Stimulated activated CD8-positive, alpha-beta memory T cell treated with anti-CD3 and anti-CD28 coated beads, Interleukin-2, amount 100 ng/mL, for 48 hours (primary cell): ENCODE measurements around the gene LDLRAD3.

ENCODE experiments used
- DNase-seq, 2 donors: peaks; one replicate each; pipeline ENCODE4 v3.0.0-alpha.2; 2020; ENCODE audit warnings: low read depth in 2 of 2

Gene LDLRAD3

DNA sequence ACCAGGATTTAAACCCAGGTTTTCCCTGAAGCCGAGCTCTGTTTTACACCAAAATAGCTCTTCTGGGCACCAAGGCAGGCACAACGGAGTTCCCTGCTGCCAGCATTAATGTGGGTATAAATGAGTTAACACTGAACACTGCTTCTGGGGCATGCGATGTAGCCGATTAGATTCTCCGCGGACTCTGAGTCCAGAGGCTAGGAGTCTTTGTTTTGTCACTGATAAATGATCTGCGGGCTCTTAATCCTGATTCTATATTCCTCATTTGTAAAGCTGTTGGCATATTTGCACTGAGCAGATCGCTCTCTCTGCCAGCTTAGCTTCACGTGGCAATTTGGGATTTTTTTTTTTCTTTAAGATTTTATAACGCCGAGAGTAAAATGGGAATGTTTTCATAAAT lies 16.8 kb upstream of the LDLRAD3 start:
- no peak for DNase-seq

DNA sequence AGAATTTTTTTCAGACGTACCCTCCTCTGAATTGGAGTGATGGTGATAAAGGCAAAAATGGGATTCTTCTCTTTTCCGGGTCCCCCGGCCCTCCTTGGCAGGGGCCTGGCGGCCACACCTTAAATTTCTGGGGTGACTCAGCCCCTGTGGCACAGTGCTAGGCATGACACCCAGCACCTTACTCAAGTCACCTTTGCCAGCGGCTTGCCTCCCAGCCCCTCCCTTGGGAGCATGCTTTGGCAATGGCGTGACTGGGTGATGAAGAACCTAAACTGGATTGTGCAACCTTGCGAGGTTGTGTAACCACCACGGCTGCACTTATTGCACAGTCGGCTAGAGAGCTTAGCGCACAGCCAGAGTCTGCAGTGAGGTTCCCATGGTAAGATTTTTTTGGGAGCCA lies 16.2 kb upstream of the LDLRAD3 start:
- DNase-seq: no peak

DNA sequence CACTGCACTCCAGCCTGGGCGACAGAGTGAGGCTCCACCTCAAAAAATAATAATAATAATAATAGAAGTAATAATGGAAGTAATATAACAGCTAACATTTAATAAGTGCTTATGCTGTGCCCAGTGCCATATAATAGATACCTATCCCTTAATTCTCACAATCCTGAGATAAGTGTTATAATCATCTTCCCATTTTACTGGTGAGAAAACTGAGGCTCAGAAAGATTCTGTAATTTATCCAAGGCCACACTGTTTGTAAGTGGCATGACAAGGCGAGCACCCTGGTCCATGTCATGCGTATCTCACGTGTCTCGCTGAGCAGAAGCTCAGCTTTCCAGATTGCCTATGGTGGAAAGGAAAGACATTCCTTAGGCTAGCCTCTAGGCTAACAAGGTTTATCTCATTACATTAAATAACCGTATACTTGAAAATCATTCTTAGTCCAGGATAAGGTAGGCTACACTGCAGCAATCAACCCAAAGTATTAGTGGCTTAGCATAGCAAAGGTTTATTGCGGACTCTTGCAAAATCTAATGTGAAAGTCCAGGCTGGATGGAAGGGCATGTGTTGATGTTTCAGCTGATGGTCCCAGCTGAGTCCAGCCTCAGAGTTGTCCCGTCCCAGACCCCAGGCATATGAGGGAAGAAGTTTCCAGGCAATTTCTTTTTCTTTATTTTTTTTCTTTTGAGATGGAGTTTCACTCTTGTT lies 15.0 kb upstream of the LDLRAD3 start:
- DNase-seq: no peak

DNA sequence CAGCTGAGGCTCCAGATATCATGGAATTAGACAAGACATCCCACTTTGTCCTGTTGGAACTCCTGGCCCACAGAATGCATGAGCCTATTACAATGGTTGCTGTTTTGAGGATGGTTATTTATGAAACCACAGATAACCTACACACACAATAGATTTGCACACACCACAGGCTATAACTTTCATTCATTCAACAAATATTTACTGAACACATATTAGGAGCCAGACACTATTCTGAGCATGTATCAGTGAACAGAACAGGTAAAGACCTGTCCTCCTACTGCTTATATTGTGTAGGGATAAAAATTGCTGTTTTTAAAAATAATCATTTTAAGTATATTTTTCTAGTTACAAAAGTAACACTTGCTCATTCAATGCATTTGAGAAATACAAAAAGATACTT lies 13.4 kb upstream of the LDLRAD3 start:
- no peak for DNase-seq

DNA sequence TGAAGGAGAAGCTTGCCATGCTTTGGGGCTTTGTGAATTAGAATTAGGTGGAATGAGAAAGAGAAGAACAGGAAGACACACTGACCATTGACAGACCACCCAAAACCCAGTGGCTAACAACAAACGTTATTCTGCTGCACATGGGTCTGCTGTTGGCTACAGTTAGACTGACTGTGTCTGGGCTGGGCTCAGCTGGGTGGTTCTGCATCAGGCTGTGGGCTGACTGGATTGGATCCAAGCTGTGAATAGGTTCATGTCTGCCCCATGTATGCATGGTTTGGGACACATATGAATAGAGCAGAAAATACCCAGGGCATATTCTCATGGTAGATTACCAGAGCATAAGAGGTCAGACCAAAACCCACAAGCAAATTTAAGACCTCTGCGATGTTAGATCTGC lies 11.7 kb upstream of the LDLRAD3 start:
- DNase-seq: no peak

DNA sequence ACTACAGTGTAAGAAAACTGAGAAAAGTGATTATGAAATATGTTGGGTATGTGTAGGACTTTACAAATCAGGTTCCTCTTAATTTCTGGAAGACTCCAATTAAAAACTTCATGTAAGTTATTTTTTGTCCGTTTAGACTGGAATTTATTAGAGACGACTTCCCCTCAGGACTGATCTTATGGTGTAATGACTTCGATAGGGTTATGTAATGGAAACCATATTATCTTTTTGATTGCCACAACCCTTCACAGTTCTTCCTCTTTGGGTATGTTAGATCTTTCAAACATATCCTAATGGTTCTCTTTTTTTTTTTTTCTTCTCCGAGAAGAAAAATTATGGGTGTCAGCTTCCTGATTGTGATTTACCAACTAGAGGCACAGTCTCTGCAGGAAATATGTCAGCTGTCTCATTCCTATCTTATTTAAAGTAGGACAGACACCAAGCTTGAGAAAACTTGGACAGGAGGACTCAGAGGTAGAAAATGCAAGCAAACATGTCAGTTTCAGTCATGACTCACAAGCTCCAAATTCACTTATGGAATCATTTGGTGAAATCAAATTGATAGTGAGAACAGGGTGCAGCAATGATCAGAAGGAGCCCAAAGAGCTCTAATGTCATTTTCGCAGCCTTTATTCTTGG lies 11.1 kb upstream of the LDLRAD3 start:
- no peak for DNase-seq

DNA sequence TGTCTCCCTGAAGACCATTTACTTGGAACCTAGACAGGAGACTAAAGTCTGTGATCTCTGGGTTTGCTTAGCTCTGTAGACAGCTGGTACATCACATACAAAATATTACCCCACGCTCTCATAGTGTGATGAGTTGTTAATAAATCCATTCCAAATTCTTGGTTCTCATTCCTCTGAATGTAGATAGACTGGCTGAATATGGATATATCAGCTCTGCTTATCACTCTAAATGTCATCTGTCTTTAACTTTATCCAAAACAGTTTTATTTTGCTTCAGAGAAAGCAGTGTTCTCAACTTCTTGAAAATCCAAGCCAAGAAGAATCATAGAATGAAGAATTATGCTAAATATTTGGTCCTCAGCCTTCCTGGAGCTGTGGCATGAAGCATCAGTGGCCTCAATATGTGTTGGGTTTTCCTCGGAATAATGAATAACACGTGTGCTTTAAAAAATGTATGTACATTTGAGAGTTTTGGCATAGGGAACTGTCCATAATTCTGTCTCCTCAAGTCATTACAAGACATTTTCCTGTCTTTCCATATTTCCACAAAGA lies 10.5 kb upstream of the LDLRAD3 start:
- no peak for DNase-seq

DNA sequence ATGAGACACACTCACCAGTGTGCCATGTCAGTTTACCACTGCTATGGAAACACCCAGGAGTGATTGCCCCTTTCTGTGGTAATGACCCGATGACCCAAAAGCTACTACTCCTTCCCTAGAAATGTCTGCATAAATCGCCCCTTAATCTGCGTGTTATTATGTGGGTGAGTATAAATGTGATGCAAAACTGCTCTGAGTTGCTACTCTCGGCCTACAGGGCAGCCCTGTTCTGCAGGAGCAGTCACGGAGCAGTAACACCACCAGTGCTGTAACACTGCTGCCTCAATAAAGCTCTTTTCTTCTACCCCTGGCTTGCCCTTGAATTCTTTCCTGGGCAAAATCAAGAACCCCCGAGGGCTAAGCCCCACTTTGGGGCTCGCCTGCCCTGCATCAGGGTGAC lies 9.6 kb upstream of the LDLRAD3 start:
- DNase-seq: no peak

DNA sequence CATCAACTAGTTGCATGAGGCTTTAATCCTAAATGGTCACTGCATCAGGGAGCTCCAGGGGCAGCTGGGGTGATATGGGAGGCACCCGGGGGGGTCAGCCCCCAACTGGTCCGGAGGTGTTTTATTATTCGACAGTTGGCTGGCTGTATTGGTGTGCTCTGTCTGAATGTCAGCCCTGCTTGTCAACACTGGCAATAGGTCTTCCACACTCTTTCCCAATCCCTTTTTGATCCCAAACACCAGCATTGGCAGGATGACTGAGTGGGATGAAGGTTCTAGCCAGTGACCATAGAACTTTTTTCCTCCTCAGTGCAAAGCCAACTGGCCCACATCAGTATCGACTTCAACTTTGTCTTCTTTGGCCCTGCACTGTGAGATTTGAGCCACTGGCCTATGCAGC lies 8.9 kb upstream of the LDLRAD3 start:
- DNase-seq: no peak

DNA sequence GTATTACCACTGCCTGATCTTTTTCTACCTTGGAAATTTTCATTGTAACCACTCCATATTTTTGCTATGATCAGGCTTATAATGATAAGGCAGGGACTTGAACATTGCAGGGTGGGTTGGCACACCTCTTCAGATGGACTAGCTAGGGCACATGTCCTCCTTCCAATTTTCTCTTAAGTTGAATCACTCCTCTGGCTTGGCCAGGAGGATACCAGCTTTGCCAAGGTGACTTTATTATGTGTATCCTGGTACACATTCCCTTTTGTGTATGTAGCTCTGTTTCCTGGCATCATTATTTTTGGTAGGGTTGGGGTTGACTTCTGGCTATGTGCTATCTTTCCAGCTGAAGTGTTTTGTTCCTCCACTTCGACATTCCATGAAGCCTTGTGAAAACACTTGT lies 8.5 kb upstream of the LDLRAD3 start:
- DNase-seq: no peak

DNA sequence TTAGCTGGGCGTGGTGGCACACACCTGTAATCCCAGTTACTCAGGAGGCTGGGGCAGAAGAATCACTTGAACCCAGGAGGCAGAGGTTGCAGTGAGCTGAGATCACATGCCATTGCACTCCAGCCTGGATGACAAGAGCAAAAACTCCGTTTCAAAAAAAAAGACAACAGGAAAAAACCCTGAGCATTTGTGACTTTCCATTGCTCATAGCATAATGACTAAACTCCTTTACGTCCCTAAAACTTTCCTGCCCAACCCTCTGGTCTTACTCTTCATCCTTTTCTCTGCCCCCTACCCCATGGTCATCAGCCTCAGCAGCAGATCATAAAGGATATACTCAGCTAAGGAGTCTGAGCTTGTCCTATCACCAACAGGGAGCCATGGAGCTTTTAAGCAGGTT lies 6.8 kb upstream of the LDLRAD3 start:
- DNase-seq: no peak

DNA sequence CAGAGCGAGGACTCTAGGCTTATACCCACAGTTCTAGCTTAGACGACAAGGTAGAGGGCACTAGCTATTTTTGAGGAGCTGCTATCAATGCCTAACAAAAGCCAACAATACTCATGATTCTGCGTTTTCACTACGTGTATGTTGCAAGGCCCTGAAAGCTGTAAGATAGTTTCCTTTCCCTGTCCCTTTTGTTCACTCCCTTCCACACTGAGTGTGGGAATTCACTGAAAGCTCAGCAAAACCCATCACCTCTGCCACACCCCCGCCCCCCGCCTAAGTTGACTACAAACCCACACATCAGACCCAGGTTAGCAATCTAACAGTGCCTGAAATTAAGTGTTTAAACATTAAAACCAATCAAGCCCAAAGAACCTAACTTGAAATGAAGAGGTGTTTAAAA lies 6.2 kb upstream of the LDLRAD3 start:
- DNase-seq: no peak

DNA sequence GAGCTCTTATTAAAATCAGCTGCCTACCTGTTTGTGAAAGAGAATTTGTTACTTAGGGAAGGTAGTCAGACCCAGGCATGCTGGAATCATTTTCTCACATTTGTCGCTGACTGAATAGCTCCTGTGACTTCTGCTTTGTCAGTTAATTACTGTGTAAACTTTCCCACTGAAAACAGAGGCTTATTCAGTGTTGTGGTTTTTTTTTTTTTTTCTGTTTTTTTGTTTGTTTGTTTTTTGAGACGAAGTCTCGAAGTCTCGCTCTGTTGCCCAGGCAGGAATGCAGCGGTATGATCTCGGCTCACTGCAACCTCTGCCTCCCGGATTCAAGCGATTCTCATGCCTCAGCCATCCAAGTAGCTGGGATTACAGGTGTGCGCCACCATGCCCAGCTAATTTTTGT lies 5.6 kb upstream of the LDLRAD3 start:
- DNase-seq: no peak

DNA sequence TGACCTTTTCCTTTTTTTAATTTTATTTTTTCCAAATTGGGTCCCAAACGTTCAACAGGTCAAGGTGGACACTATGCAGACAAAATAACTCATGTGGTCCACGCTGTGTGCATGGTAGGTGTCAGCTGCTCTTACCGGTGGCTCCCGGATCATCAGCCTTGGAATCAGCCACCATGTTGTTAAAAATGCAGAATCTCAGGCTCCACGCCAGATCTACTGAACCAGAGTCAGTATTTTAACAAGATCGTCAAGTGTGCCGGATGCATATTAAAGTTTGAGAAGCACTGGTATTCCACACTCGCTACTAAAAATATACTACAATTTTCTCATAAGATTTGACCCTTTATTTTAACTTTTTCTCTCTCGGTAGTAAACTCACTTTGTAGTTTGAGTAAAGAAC lies 553 bp upstream of the LDLRAD3 start:
- no peak for DNase-seq

DNA sequence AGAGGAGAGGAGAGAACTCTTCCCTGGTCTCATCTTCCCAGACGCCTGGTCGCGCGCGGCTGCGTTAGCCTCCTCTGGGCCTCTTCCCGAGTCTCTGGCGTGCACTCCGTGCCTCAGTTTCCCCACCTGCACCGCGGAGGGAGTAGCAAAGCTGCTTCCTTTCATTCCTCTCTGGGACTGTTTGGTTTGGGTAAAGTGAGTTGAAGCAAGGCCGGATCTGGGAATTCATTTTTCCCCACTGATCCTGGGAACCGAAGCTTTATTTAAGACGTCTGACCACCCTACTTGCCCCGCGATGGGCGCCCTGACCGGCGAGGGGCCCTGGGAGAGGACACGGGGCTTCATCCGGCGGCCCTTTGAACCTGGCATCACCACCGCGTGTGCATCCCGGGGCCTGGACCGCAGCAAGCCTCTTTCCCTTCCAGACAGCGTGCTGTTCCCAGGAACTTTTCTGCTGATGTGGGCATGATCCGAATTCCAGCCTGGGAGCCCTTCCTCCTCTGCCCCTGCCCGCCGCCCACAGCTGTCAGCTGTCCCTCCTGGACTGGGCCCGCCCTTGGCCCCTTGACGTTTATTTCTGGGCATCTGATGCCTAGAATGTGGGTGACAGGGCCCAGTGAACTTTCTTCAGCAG lies 758 bp downstream of the LDLRAD3 start:
- no peak for DNase-seq

DNA sequence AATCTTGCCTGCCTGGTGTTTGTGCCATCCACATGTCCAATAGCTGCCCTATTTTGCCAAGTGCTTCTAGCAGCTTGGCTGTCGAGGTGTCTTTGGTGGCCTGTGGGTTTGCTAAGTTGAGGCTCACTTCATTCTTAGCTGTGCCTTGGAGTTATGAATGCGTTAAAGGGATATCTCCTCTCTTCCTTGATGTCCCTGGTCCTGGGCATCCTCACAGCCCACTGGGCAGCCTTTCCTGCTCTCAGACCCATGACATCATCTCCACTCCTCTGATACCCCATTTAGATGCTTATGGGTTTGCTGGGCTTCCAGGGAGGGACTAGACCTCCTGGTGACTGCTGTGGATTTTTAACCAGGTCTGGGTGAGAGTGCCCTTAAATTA lies 1.3 kb downstream of the LDLRAD3 start:
- no peak for DNase-seq

DNA sequence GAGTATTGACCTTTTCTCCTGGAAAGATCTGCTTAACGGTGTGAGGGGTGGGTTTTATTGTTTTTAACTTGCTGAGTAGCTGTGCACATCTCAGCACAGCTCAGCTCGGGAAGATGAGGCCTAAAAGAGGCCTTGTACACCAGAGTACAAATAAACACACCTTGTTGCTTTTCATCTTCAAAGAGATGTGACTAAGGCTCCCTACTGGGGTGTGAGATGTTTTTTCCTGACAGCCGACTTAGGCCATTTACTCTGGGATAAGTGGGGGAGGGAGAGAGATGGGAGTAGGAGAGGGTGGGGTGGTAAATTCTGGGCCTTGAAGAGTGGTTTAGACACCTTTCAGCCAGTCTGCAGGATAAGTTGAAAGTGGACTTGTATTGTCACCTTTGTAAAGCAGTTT lies 2.9 kb downstream of the LDLRAD3 start:
- DNase-seq: no peak

DNA sequence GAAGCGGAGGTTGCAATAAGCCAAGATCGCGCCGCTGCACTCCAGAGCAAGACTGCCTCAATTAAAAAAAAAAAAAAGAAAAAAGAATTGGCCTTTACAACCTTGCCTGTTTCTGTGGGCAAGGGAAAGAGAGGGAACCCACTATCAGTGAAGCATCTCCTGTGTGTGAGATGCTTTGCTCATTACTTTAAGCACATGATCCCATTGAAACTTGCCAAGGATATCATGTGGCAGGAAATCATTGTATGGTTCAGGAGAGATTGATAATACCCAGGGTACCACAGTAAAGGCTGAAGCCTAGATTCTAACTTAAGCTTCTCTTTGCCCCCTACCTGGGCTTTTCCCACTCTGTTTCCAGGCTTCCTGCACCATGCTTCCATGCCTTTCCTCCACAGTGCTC lies 3.6 kb downstream of the LDLRAD3 start:
- no peak for DNase-seq

DNA sequence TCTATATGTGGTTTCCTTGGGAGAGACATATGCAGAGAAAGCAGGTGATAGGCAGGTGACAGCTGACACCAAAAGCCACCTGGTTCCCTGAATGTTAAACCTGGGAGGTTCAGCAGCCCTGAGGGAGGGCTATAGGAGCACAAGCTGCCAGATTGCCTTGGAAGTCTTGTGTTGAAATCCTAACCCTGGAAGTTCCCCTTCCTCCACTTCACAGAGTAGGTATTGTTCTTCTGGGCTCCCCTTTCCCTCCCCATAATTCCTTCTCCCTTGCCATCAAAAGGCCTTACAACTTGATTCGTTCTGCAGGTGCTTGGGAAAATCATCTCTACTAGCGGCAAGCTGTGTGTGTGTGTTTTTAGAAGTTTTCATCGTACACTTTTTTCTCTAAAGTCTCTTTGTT lies 5.4 kb downstream of the LDLRAD3 start:
- DNase-seq: no peak

DNA sequence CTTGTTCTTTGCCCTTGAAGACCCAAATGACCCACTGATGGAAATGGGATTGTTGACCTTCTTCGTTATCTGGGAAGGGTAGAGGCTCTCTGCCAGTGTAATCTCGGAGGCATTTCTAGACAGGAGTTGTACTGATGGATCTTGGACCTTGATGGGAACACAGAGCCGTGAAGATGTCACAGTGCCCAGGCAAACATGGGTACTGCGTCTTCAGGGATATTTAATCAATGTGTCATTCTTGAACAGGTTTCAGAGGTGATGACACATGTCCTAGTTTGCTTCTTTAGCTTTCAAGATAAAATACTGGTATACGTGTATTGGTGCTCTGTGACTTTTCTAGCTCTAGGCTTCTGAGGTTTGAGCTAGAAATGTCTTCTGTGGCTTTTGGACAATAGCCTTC lies 6.2 kb downstream of the LDLRAD3 start:
- DNase-seq: no peak

DNA sequence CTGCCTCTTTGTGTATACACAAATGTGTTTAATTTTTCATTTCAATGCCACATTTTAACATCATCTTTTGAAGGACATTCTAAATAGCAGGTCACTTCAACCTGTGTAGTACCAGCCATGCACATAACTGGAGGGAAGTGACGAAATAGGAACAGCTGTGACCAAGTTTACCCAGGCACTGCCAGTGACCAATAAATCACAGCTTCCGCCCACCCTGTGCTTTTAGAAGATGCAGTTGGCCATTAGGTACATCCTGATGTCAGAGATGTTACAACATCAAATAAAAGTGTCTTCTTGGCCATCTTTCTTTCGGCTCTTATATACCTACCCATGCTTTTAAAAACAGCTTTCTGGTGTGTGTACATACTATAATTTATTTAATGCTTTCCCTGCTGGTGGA lies 7.8 kb downstream of the LDLRAD3 start:
- DNase-seq: no peak

DNA sequence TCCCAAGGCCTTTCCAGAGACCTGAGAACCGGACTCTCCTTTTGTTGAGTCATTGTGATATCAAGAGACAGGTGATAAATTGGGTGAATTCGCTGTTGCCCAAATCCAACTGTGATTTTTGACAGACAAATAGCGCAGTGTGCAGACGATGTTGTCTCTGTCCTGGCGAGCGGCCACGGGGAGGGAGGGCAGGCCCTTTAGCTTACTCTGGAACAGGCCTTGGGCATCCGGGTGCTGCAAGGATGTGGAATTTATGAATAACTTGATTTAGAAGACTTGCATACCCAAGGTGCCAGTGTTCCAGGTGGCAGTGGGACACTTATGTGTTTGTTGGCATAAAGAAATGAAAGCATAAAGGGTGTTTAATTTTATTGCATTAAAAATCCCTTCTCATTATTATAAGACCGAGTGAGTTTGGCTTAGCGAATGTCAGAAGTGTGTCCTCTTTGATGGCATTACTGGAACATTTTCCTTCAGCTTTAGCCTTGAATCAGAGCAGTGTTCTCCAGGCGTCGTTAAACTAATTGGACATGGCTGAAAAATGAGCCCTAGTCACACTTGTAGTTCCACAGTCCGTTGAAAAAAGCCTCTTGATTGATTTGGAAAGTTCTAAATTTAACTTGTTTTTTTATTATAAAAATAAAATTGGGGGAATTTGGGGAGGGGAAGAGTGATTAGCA lies 9.4 kb downstream of the LDLRAD3 start:
- no peak for DNase-seq

DNA sequence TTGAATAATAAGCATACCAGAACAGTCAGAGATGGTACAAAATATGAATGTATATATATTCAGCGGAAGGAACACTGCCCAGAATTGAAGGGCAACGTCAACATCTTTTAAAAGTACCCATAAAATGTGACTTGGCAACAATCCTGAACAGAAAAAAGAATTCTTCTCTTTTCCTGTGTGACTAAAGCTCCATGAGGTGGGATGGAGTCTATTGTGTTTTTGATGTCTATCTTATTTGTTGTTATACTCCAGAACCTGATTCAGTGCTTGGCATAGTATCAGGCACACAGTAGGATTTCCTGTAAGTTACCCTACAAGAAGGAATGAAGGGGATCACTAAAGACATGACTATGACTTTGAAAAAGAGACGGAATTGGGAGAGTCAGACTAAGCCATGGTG lies 10.3 kb downstream of the LDLRAD3 start:
- DNase-seq: no peak
